ENCODE data around the gene SLC6A18.
"Not testable (repeated sequence)": the region's sequence is repeated elsewhere in the genome, so short reads cannot be mapped to it uniquely, and the experiment has no call there.

Gene SLC6A18

GRCh38 chr5:1279443-1280151 lies 54.4 kb downstream of the SLC6A18 start:
- no peak for DNase-seq

DNA sequence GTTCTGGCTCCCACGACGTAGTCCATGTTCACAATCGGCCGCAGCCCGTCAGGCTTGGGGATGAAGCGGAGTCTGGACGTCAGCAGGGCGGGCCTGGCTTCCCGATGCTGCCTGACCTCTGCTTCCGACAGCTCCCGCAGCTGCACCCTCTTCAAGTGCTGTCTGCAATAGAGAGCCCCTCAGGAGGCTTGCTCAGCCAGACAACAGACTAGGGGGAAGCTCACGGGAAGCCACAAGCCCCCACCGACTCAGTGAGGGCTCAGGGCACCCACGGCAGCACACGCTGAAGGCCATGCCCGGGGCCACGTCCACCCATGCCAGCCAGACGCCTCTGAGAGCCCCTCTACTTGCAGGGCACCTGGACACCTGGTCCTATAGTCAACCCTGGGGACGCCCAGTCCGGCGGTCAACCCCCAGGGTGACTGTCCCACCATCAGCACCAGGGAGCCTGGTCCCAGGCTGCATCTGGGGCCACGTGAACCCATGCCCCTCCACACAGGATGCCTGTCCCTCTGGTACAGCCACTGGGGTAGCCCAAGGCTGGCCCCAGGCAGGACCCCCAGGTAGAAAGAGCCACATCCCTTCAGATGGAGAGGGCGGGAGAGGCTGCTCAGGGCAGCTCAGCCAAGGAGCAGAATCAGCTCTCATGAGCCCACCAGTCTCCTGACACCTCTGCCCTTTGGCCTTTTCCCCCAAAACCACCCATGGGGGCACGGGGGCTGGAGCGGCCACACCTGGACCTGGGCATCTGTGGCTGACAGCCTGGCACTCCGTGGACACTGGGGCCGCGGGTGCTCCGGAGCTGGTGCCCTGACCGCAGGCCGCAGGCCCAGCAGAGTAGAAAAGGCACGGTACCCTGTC lies 55.2 kb downstream of the SLC6A18 start:
- DNase-seq, result no peak

GRCh38 chr5:1281038-1281882 lies 56.1 kb downstream of the SLC6A18 start:
- DNase-seq, result no peak

GRCh38 chr5:1282131-1282992 lies 57.2 kb downstream of the SLC6A18 start:
- DNase-seq, result no peak

- not testable (repeated sequence) for DNase-seq
These were observed 58.0 kb downstream of the SLC6A18 start for GRCh38 chr5:1282993-1283728.

- not testable (repeated sequence) for DNase-seq
These were observed 58.5 kb downstream of the SLC6A18 start for GRCh38 chr5:1283729-1284041.

- DNase-seq, result not testable (repeated sequence)
These were observed 59.3 kb downstream of the SLC6A18 start for GRCh38 chr5:1284336-1284970.

GRCh38 chr5:1285141-1285540 lies 60.0 kb downstream of the SLC6A18 start:
- no peak for DNase-seq

- no peak for DNase-seq
These were observed 60.7 kb downstream of the SLC6A18 start for GRCh38 chr5:1285883-1286291.

DNA sequence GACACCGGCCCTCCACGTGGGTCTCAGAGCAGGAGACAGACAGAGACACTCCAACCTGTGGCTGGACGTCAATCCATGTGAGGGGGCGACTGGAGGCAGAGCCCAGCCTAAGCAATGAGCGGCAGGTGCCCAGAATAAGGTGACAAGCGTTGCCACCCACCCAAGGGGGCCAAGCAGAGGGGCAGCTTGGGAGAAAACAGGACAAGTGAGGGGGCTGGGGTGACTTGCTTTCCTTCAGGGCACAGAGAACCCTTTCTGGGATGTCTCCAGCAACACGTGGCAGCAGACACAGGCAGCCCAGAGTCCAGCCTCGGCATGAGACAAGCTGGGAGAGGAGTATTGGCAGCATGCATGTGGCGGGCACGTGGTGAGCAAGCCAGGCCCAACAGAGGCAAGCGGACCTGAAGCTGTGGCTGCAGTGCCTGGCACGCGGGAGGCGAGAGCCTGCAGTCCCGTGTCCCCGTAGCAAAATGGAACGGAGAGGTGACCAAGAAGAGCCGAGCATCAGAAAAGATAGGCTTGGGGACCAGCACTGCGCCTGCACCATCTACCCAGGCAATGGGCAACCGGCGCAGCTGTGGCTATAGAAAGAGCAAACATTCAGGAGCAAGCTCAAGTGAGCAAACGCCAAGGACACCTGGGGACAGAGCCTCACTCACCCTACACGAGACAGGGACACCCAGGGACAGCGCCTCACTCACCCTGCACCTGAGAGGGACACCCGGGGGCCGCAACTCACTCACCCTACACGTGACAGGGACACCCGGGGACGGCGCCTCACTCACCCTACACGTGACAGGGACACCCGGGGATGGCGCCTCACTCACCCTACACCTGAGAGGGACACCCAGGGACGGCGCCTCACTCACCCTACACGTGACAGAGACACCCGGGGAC lies 63.5 kb downstream of the SLC6A18 start:
- no peak for DNase-seq

DNA sequence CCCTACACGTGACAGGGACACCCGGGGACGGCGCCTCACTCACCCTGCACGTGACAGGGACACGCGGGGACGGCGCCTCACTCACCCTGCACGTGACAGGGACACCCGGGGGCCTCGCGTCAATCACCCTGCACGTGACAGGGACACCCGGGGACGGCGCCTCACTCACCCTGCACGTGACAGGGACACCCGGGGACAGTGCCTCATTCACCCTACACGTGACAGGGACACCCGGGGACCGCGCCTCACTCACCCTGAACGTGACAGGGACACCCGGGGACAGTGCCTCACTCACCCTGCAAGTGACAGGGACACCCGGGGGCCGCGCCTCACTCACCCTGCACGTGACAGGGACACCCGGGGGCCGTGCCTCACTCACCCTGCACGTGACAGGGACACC lies 64.4 kb downstream of the SLC6A18 start:
- DNase-seq, result not testable (repeated sequence)

- DNase-seq, result not testable (repeated sequence)
These were observed 65.8 kb downstream of the SLC6A18 start for GRCh38 chr5:1290956-1291355.

DNA sequence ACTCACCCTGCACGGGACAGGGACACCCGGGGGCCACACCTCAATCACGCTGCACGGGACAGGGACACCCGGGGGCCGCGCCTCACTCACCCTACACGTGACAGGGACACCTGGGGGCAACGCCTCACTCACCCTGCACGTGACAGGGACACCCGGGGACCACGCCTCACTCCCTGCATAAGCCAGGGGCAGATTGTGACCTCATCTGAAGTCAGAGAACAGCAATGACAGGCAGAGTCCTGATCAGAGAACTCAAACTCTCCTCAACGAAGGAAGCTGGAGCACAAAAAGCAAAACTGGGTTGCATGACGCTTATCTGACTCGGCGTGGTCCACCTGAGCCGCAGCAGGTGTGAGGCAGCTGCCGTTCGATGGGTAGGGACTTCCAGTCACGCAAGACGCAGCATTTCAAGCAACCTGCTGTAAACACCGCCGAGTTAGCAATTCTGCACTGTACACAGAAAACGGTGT lies 66.5 kb downstream of the SLC6A18 start:
- DNase-seq, result no peak

DNA sequence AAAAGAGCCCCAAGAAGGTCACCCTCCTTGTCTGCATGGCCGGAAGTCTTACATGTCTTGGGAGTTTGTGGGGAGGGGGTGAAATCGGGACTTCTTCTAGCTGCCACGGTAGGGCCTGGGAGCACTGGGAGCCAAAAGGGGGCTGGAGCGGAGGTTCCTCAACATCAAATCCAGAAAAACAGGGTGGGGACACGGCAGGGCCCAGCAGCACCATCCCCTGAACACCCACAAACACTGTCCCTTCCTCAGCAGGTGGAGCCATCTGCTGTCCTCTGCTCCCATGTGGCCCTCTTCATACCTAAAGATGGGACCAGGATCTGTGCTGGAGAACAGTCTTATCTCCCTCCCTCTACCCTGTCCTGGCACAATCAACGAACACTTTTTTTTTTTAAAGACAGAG lies 67.0 kb downstream of the SLC6A18 start:
- DNase-seq, result no peak

- no peak for DNase-seq
These were observed 67.8 kb downstream of the SLC6A18 start for GRCh38 chr5:1292846-1293415.

DNA sequence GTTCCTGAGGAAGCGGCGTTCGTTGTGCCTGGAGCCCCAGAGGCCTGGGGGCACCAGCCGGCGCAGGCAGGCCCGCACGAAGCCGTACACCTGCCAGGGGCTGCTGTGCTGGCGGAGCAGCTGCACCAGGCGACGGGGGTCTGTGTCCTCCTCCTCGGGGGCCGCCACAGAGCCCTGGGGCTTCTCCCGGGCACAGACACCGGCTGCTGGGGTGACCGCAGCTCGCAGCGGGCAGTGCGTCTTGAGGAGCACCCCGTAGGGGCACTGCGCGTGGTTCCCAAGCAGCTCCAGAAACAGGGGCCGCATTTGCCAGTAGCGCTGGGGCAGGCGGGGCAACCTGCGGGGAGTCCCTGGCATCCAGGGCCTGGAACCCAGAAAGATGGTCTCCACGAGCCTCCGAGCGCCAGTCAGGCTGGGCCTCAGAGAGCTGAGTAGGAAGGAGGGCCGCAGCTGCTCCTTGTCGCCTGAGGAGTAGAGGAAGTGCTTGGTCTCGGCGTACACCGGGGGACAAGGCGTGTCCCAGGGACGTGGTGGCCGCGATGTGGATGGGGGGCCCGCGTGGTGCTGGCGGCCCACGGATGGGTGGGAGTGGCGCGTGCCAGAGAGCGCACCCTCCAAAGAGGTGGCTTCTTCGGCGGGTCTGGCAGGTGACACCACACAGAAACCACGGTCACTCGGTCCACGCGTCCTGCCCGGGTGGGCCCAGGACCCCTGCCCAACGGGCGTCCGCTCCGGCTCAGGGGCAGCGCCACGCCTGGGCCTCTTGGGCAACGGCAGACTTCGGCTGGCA lies 68.4 kb downstream of the SLC6A18 start:
- DNase-seq, result no peak

- DNase-seq, result no peak
These were observed 69.1 kb downstream of the SLC6A18 start for GRCh38 chr5:1294206-1294834.

Data from stimulated activated CD4-positive, alpha-beta T cell treated with anti-CD3 and anti-CD28 coated beads, Interleukin-4, amount 100 ng/mL, for 4 hours (primary cell).